ENCODE measurements around the gene MLANA. TPM values are rescaled to one million over a fixed set of nuclear protein-coding genes. Genes with fewer than 3 reads are reported as not detected.

The MLANA gene
- polyA plus RNA-seq, 3 donors: not detected

GRCh38 chr9:5866685-5867084 lies 24.0 kb upstream of the MLANA start:
- WGBS (ENCODE audit: insufficient coverage): 100% methylated on average over 2 of the region's 3 CpGs
- no peaks in the 10 kb centered on the region for H3K36me3 ChIP-seq (replicated peaks in 1 of 2; ENCODE audit: control insufficient read depth in 1 of 2, insufficient read depth in 2 of 2, low read length in 2 of 2)
- H3K4me3 ChIP-seq (replicated peaks in 1 of 3; ENCODE audit: low read depth in 2 of 3, low read length in 3 of 3): no peak overlapping the region
- no peak for TF ChIP-seq CTCF (IDR thresholded peaks at IDR 0.05)
- no peaks in the 10 kb centered on the region for H3K79me2 ChIP-seq (ENCODE audit: insufficient read depth, low read length)
- no peak overlapping the region for H3K9ac ChIP-seq (ENCODE audit: insufficient read depth, low read length, poor library complexity, severe bottlenecking)
- H4K20me1 ChIP-seq (ENCODE audit: insufficient read depth, low read length): no peaks in the 10 kb centered on the region
- H3K9me3 ChIP-seq (replicated peaks in 1 of 2; ENCODE audit: control insufficient read depth in 1 of 2, insufficient read depth in 1 of 2, low read length in 2 of 2): no peaks in the 10 kb centered on the region
- Mint-ChIP-seq H3K27ac (no peak overlapping the region), H3K4me3 (no peak overlapping the region), H3K9me3 (peaks cover 0 to 4% (median 0%) of the 10 kb centered on the region in 7 donors), H3K36me3 (peaks cover 0 to 1% of the 10 kb centered on the region in 2 donors), H3K27me3 (ENCODE audit: low read depth in 3 of 3) (peaks cover 0 to 2% (median 0%) of the 10 kb centered on the region in 3 donors), H3K4me1 (no peaks in the 10 kb centered on the region)
- H3K4me2 ChIP-seq (replicated peaks; ENCODE audit: extremely low read depth, low read length, poor library complexity, severe bottlenecking): no peak overlapping the region
- intact Hi-C loops (cut with micrococcal nuclease): no loop called here
- no peak overlapping the region for H2AFZ ChIP-seq (ENCODE audit: insufficient read depth, low read depth, low read length, poor library complexity, severe bottlenecking)
- H3K4me1 ChIP-seq (ENCODE audit: control insufficient read depth in 1 of 2, insufficient read depth in 2 of 2, low read length in 2 of 2): no peaks in the 10 kb centered on the region
- H3K27me3 ChIP-seq (ENCODE audit: control insufficient read depth in 2 of 2, insufficient read depth in 2 of 2, low read length in 2 of 2): no peaks in the 10 kb centered on the region
- no peak overlapping the region for H3K27ac ChIP-seq (ENCODE audit: low read depth in 1 of 2, low read length in 2 of 2)
- no peak for DNase-seq

GRCh38 chr9:5868235-5868634 lies 22.5 kb upstream of the MLANA start:
- no peak for DNase-seq

More at GRCh38 chr9:5868235-5868634, 22.5 kb upstream of the MLANA start:
- peaks cover 0 to 1% of the 10 kb centered on the region in 2 donors for H3K36me3 Mint-ChIP-seq
- H3K9ac ChIP-seq (ENCODE audit: insufficient read depth, low read length, poor library complexity, severe bottlenecking): no peak overlapping the region
- H3K4me1 Mint-ChIP-seq: no peaks in the 10 kb centered on the region
- no peaks in the 10 kb centered on the region for H3K4me1 ChIP-seq (ENCODE audit: control insufficient read depth in 1 of 2, insufficient read depth in 2 of 2, low read length in 2 of 2)
- H3K27me3 Mint-ChIP-seq (ENCODE audit: low read depth in 3 of 3): peaks cover 0 to 4% (median 0%) of the 10 kb centered on the region in 3 donors
- H3K9me3 Mint-ChIP-seq: peaks cover 0 to 4% (median 0%) of the 10 kb centered on the region in 7 donors
- H3K79me2 ChIP-seq (ENCODE audit: insufficient read depth, low read length): no peaks in the 10 kb centered on the region
- TF ChIP-seq CTCF (IDR thresholded peaks at IDR 0.05): no peak
- H3K9me3 ChIP-seq (replicated peaks in 1 of 2; ENCODE audit: control insufficient read depth in 1 of 2, insufficient read depth in 1 of 2, low read length in 2 of 2): no peaks in the 10 kb centered on the region
- H3K27me3 ChIP-seq (ENCODE audit: control insufficient read depth in 2 of 2, insufficient read depth in 2 of 2, low read length in 2 of 2): no peaks in the 10 kb centered on the region
- H3K27ac Mint-ChIP-seq: no peak overlapping the region
- H3K4me3 ChIP-seq (replicated peaks in 1 of 3; ENCODE audit: low read depth in 2 of 3, low read length in 3 of 3): no peak overlapping the region
- no peaks in the 10 kb centered on the region for H4K20me1 ChIP-seq (ENCODE audit: insufficient read depth, low read length)
- 96% methylated on average over 7 of the region's 9 CpGs for WGBS (ENCODE audit: insufficient coverage)
- no peak overlapping the region for H2AFZ ChIP-seq (ENCODE audit: insufficient read depth, low read depth, low read length, poor library complexity, severe bottlenecking)
- no peaks in the 10 kb centered on the region for H3K36me3 ChIP-seq (replicated peaks in 1 of 2; ENCODE audit: control insufficient read depth in 1 of 2, insufficient read depth in 2 of 2, low read length in 2 of 2)
- H3K4me2 ChIP-seq (replicated peaks; ENCODE audit: extremely low read depth, low read length, poor library complexity, severe bottlenecking): no peak overlapping the region
- H3K27ac ChIP-seq (ENCODE audit: low read depth in 1 of 2, low read length in 2 of 2): no peak overlapping the region
- intact Hi-C loops (cut with micrococcal nuclease): no loop called here
- no peak overlapping the region for H3K4me3 Mint-ChIP-seq
